GM12892 (cell line): ENCODE results near the gene CD28.

Experiments used
- POLR2A ChIP-seq: IDR thresholded peaks from 2 replicates; pipeline ENCODE4 v1.6.1; 2011; ENCODE audit warnings: low read depth, low read length, control low read depth
- POLR2AphosphoS5 ChIP-seq: IDR thresholded peaks from 2 replicates; pipeline ENCODE4 v1.6.1; 2011; ENCODE audit warnings: low read depth, low read length, control low read depth

GRCh38 chr2:203745267-203745666 lies 38.8 kb downstream of the CD28 start:
- no peak for TF ChIP-seq POLR2AphosphoS5
- TF ChIP-seq POLR2A, result no peak
